Epithelial cell of esophagus (primary cell): Measurements from ENCODE around the gene TMEM43.
A peak's percentile ranks its signal among the peaks of the same experiment; 100 is the strongest.

Experiments
- DNase-seq: peaks from one replicate; pipeline ENCODE4 v3.0.0; 2010; ENCODE audit warnings: low read depth
- H3K4me3 ChIP-seq: 2 replicates; pipeline ENCODE4 v1.5.1; 2011; ENCODE audit warnings: mild to moderate bottlenecking, low read length, control low read depth
- TF ChIP-seq, protein P1 (sequence below): IDR thresholded peaks from 2 replicates; pipeline ENCODE4 v1.5.1; 2011; ENCODE audit warnings: low read depth, mild to moderate bottlenecking, low read length, control low read depth, inconsistent platforms; ENCODE audit not compliant: insufficient read depth; ENCODE audit errors: missing control alignments

TMEM43 gene

GRCh38 chr3:14169435-14169834 is 44.6 kb downstream of the TMEM43 start:
- no peak for DNase-seq
- no peak overlapping the region for H3K4me3 ChIP-seq
- TF ChIP-seq, protein P1, sequence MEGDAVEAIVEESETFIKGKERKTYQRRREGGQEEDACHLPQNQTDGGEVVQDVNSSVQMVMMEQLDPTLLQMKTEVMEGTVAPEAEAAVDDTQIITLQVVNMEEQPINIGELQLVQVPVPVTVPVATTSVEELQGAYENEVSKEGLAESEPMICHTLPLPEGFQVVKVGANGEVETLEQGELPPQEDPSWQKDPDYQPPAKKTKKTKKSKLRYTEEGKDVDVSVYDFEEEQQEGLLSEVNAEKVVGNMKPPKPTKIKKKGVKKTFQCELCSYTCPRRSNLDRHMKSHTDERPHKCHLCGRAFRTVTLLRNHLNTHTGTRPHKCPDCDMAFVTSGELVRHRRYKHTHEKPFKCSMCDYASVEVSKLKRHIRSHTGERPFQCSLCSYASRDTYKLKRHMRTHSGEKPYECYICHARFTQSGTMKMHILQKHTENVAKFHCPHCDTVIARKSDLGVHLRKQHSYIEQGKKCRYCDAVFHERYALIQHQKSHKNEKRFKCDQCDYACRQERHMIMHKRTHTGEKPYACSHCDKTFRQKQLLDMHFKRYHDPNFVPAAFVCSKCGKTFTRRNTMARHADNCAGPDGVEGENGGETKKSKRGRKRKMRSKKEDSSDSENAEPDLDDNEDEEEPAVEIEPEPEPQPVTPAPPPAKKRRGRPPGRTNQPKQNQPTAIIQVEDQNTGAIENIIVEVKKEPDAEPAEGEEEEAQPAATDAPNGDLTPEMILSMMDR, result no peak

GRCh38 chr3:14169871-14170270 is 45.0 kb downstream of the TMEM43 start:
- DNase-seq, result no peak
- TF ChIP-seq, protein P1, result no peak

GRCh38 chr3:14170531-14171159 is 45.8 kb downstream of the TMEM43 start:
- TF ChIP-seq, protein P1, result no peak
- DNase-seq, result peak; percentile 58
- H3K4me3 ChIP-seq, result no peak overlapping the region

More at GRCh38 chr3:14169871-14170270, 45.0 kb downstream of the TMEM43 start:
- no peak overlapping the region for H3K4me3 ChIP-seq

- TF ChIP-seq, protein P1, result no peak
- DNase-seq, result no peak
- no peak overlapping the region for H3K4me3 ChIP-seq
Measured at GRCh38 chr3:14172496-14172895, 47.6 kb downstream of the TMEM43 start.

GRCh38 chr3:14174483-14174882 is 49.6 kb downstream of the TMEM43 start:
- no peak for DNase-seq
- no peak overlapping the region for H3K4me3 ChIP-seq
- TF ChIP-seq, protein P1, result no peak

DNA sequence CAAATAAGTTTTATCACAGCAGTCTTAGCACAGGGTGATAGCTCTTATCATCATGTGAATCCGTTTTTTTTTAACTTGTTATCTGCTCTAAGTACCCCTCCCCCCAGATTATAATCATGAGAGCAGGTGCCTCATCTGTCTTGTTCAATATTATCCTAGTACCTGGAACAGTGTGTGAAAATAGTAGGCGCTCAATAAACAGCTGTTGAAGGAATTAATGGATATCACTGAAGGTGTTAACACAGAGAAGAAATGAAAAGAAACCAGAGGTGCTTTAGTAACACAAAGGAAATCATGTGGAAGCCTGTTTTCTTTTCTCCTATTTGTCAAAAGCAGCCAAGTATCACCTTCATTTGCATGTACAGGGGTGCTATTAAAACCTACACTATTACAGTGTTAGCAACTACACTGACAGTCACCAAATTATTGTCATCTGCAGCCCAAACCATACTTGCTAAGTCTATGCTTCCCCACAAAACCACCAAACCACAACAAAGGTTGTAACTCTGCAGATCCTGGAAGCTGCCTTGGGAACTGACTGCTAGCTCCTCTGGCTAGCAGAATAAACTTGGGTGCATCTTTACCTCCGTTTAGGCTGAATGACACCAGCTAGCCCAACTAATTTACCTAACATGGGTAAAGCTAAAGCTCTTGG is 50.7 kb downstream of the TMEM43 start:
- TF ChIP-seq, protein P1, result no peak
- DNase-seq, result no peak
- H3K4me3 ChIP-seq, result peak overlapping the region; percentile 2
